Measurements from ENCODE around the gene HSD17B2.

Gene HSD17B2

GRCh38 chr16:82124651-82125050, 89.6 kb downstream of the HSD17B2 start:
- H3K9me2 ChIP-seq (replicated peaks; ENCODE audit: low read depth, low read length), result no peaks in the 10 kb centered on the region; the same call in 1 of the 2 replicates
- TF ChIP-seq CTCF (conservative IDR thresholded peaks at IDR 0.05; ENCODE audit: low read length), result no peak
- TF ChIP-seq EZH2phosphoT487 (IDR thresholded peaks at IDR 0.05; ENCODE audit: borderline replicate concordance), result no peak

GRCh38 chr16:82129881-82130280, 94.8 kb downstream of the HSD17B2 start:
- Histone ChIP-seq H3K9me2 (replicated peaks; ENCODE audit: low read depth, low read length) (no peaks in the 10 kb centered on the region), H3K9me3 (ENCODE audit: insufficient read depth, low read depth, low read length) (no peaks in the 10 kb centered on the region), H3K4me1 (ENCODE audit: insufficient read depth, low read length, poor library complexity, severe bottlenecking) (peaks cover 37% of the 10 kb centered on the region), H3K27me3 (ENCODE audit: insufficient read depth, low read length, poor library complexity, severe bottlenecking) (no peaks in the 10 kb centered on the region), H3K36me3 (ENCODE audit: insufficient read depth, low read length) (no peaks in the 10 kb centered on the region), H4K20me1 (ENCODE audit: insufficient read depth, low read length, poor library complexity, severe bottlenecking) (no peaks in the 10 kb centered on the region), H3F3A (ENCODE audit: low read depth) (peaks cover 5% of the 10 kb centered on the region; the same call in 1 of the 2 replicates), H3K4me3 (ENCODE audit: low read length, poor library complexity, severe bottlenecking) (no peak overlapping the region), H2AFZ (ENCODE audit: low read length) (no peak overlapping the region), H3K79me2 (ENCODE audit: insufficient read depth, low read length) (no peaks in the 10 kb centered on the region), H3K4me2 (ENCODE audit: low read depth, low read length, poor library complexity, severe bottlenecking) (peak overlapping the region; percentile 57), H3K9ac (ENCODE audit: low read depth, low read length, poor library complexity, severe bottlenecking) (no peak overlapping the region)
- no peak for TF ChIP-seq EZH2phosphoT487 (IDR thresholded peaks at IDR 0.05; ENCODE audit: borderline replicate concordance)
- TF ChIP-seq CTCF (conservative IDR thresholded peaks at IDR 0.05; ENCODE audit: low read length), result no peak

More at GRCh38 chr16:82124651-82125050, 89.6 kb downstream of the HSD17B2 start:
- Histone ChIP-seq H3F3A (ENCODE audit: low read depth) (peaks cover 5% of the 10 kb centered on the region; the same call in 1 of the 2 replicates), H3K4me3 (ENCODE audit: low read length, poor library complexity, severe bottlenecking) (no peak overlapping the region), H3K4me2 (ENCODE audit: low read depth, low read length, poor library complexity, severe bottlenecking) (no peak overlapping the region), H3K79me2 (ENCODE audit: insufficient read depth, low read length) (no peaks in the 10 kb centered on the region), H3K9me3 (ENCODE audit: insufficient read depth, low read depth, low read length) (no peaks in the 10 kb centered on the region), H3K36me3 (ENCODE audit: insufficient read depth, low read length) (no peaks in the 10 kb centered on the region), H3K4me1 (ENCODE audit: insufficient read depth, low read length, poor library complexity, severe bottlenecking) (peaks cover 15% of the 10 kb centered on the region), H3K9ac (ENCODE audit: low read depth, low read length, poor library complexity, severe bottlenecking) (no peak overlapping the region), H4K20me1 (ENCODE audit: insufficient read depth, low read length, poor library complexity, severe bottlenecking) (no peaks in the 10 kb centered on the region), H3K27me3 (ENCODE audit: insufficient read depth, low read length, poor library complexity, severe bottlenecking) (no peaks in the 10 kb centered on the region), H2AFZ (ENCODE audit: low read length) (no peak overlapping the region)

GRCh38 chr16:82133798-82134197, 98.7 kb downstream of the HSD17B2 start:
- TF ChIP-seq CTCF (conservative IDR thresholded peaks at IDR 0.05; ENCODE audit: low read length) (no peak), EZH2phosphoT487 (IDR thresholded peaks at IDR 0.05; ENCODE audit: borderline replicate concordance) (no peak)
- H2AFZ ChIP-seq (ENCODE audit: low read length), result no peak overlapping the region
- peak overlapping the region; percentile 70 for H3K4me2 ChIP-seq (ENCODE audit: low read depth, low read length, poor library complexity, severe bottlenecking)
- H3K79me2 ChIP-seq (ENCODE audit: insufficient read depth, low read length), result peaks cover 31% of the 10 kb centered on the region
- no peaks in the 10 kb centered on the region for H3F3A ChIP-seq (ENCODE audit: low read depth)
- no peaks in the 10 kb centered on the region for H3K27me3 ChIP-seq (ENCODE audit: insufficient read depth, low read length, poor library complexity, severe bottlenecking)
- H3K4me1 ChIP-seq (ENCODE audit: insufficient read depth, low read length, poor library complexity, severe bottlenecking), result peaks cover 66% of the 10 kb centered on the region
- peak overlapping the region; percentile 53 for H3K4me3 ChIP-seq (ENCODE audit: low read length, poor library complexity, severe bottlenecking)
- no peaks in the 10 kb centered on the region for H3K9me2 ChIP-seq (replicated peaks; ENCODE audit: low read depth, low read length)
- H3K9ac ChIP-seq (ENCODE audit: low read depth, low read length, poor library complexity, severe bottlenecking), result peak overlapping the region; percentile 44
- H3K9me3 ChIP-seq (ENCODE audit: insufficient read depth, low read depth, low read length), result no peaks in the 10 kb centered on the region
- H4K20me1 ChIP-seq (ENCODE audit: insufficient read depth, low read length, poor library complexity, severe bottlenecking), result no peaks in the 10 kb centered on the region
- H3K36me3 ChIP-seq (ENCODE audit: insufficient read depth, low read length), result no peaks in the 10 kb centered on the region

Data from Loucy (cell line).